Osteoblast (primary cell): ENCODE measurements around the gene BPIFB1. TPM values are rescaled to one million over a fixed set of nuclear protein-coding genes. Genes with fewer than 3 reads are reported as not detected.

ENCODE experiments used
- DNase-seq: peaks from one replicate; pipeline ENCODE4 v3.0.0; 2011; ENCODE audit warnings: low spot score, mixed read lengths; ENCODE audit not compliant: insufficient read length; ENCODE audit errors: missing footprints
- H2AFZ ChIP-seq: 2 replicates; pipeline ENCODE4 v1.6.0; 2011; ENCODE audit warnings: mild to moderate bottlenecking, low read length
- H3K27ac ChIP-seq: 2 replicates; pipeline ENCODE4 v1.5.1; 2011; ENCODE audit warnings: mild to moderate bottlenecking, low read depth, low read length, moderate library complexity
- H3K27me3 ChIP-seq: 2 replicates; pipeline ENCODE4 v1.6.0; 2012; ENCODE audit warnings: mild to moderate bottlenecking, control low read depth, inconsistent platforms, low read length, moderate library complexity; ENCODE audit not compliant: insufficient read depth
- H3K36me3 ChIP-seq: 2 replicates; pipeline ENCODE4 v1.5.1; 2011; ENCODE audit warnings: mild to moderate bottlenecking, low read length, control low read depth, moderate library complexity; ENCODE audit not compliant: insufficient read depth
- H3K4me1 ChIP-seq: 2 replicates; pipeline ENCODE4 v1.5.1; 2011; ENCODE audit warnings: mild to moderate bottlenecking, low read length, control low read depth, moderate library complexity; ENCODE audit not compliant: insufficient read depth
- H3K4me2 ChIP-seq: 2 replicates; pipeline ENCODE4 v1.6.0; 2011; ENCODE audit warnings: mild to moderate bottlenecking, low read length; ENCODE audit not compliant: insufficient read depth
- H3K4me3 ChIP-seq: fragments of 200-600 bp; sonication (generic); 3 replicates; pipeline ENCODE4 v1.5.1; 2012; ENCODE audit warnings: mild to moderate bottlenecking, low read length, inconsistent platforms; ENCODE audit not compliant: insufficient read depth
- H3K79me2 ChIP-seq: 2 replicates; pipeline ENCODE4 v1.6.0; 2012; ENCODE audit warnings: mild to moderate bottlenecking, low read length, control low read depth, inconsistent platforms; ENCODE audit not compliant: insufficient read depth
- H3K9me3 ChIP-seq: 2 replicates; pipeline ENCODE4 v1.5.1; 2011; ENCODE audit warnings: low read depth, low read length, control low read depth
- H4K20me1 ChIP-seq: 2 replicates; pipeline ENCODE4 v1.6.0; 2012; ENCODE audit warnings: mild to moderate bottlenecking, low read length, control low read depth; ENCODE audit not compliant: insufficient read depth
- total RNA-seq: library from RNA; depleted of rRNA; stranded (reverse); fragments of >200 nt; gene quantifications from 2 replicates; pipeline ENCODE4 v1.2.3, GENCODE V29; 2012
- TF ChIP-seq, protein P1 (sequence below): IDR thresholded peaks from 2 replicates; pipeline ENCODE4 v1.5.1; 2011; ENCODE audit warnings: mild to moderate bottlenecking, low read depth, low read length, moderate library complexity; ENCODE audit errors: extremely low read depth

The BPIFB1 gene
- total RNA-seq, 1 donor, result not detected

DNA sequence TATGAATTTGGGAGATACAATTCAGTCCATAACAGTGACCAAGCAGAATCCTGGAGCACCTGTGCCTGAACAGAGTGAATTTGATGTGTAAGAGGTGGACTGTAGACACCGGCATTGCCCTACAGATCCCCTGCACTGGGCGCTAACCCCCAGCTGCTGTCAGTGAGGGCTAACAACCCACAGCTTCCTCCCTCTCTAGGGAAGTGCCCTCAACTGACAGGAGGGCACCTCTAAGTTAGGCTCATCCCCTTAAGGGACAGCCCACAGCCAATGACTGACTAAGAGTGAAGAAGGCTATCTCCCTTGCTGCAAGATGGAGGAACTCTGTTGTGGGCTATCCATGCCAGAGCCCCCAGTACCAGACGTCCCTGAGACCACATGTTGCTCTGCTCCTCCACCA is 15.3 kb upstream of the BPIFB1 start:
- DNase-seq, result no peak
- TF ChIP-seq, protein P1, sequence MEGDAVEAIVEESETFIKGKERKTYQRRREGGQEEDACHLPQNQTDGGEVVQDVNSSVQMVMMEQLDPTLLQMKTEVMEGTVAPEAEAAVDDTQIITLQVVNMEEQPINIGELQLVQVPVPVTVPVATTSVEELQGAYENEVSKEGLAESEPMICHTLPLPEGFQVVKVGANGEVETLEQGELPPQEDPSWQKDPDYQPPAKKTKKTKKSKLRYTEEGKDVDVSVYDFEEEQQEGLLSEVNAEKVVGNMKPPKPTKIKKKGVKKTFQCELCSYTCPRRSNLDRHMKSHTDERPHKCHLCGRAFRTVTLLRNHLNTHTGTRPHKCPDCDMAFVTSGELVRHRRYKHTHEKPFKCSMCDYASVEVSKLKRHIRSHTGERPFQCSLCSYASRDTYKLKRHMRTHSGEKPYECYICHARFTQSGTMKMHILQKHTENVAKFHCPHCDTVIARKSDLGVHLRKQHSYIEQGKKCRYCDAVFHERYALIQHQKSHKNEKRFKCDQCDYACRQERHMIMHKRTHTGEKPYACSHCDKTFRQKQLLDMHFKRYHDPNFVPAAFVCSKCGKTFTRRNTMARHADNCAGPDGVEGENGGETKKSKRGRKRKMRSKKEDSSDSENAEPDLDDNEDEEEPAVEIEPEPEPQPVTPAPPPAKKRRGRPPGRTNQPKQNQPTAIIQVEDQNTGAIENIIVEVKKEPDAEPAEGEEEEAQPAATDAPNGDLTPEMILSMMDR, result no peak
- no peaks in the 10 kb centered on the region for H3K36me3 ChIP-seq
- no peaks in the 10 kb centered on the region for H3K9me3 ChIP-seq
- no peaks in the 10 kb centered on the region for H4K20me1 ChIP-seq
- H2AFZ ChIP-seq, result no peak overlapping the region
- H3K27ac ChIP-seq, result no peak overlapping the region
- H3K4me2 ChIP-seq, result no peak overlapping the region
- H3K4me3 ChIP-seq, result no peak overlapping the region
- H3K4me1 ChIP-seq, result no peaks in the 10 kb centered on the region
- H3K27me3 ChIP-seq, result peaks cover 12% of the 10 kb centered on the region
- H3K79me2 ChIP-seq, result no peaks in the 10 kb centered on the region

DNA sequence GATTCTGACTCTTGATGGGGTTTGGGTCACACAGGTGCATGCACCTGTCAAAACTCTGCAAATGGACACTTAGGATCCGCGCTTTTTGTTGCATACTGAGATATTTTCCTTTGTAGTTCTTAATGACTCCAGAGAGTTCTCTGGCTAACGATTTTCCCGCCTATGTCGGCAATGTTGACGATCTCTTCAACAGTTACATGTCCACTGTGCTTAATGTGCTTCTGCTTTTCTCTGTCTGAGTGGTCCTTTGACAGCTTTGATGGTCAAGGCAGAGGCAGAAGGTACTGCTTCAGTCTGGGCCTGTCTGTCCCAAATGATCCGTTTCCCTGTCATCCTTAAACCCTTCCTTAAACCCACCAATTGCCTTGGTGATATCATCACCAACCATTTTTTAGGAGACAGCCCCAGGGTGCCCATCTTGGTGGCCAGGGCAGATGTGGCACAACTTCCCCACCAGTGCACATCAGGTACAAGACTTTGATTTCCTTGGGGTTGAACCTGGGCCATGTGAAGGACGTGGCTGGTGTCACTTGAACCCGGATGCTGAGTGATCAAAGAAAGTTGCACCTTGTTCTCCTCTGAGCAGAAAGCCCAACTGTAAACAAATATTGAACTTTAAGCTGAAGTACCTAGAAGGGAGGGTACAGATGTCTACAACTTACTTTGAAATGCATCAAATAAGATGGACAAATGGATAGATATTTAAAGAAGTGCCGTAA is 10.7 kb upstream of the BPIFB1 start:
- Histone ChIP-seq H3K4me1 (no peaks in the 10 kb centered on the region), H2AFZ (no peak overlapping the region), H3K27ac (no peak overlapping the region), H3K36me3 (no peaks in the 10 kb centered on the region), H3K27me3 (peaks cover 17% of the 10 kb centered on the region), H3K4me3 (no peak overlapping the region), H4K20me1 (no peaks in the 10 kb centered on the region), H3K79me2 (no peaks in the 10 kb centered on the region), H3K4me2 (no peak overlapping the region), H3K9me3 (no peaks in the 10 kb centered on the region)
- DNase-seq, result no peak
- TF ChIP-seq, protein P1, result no peak

DNA sequence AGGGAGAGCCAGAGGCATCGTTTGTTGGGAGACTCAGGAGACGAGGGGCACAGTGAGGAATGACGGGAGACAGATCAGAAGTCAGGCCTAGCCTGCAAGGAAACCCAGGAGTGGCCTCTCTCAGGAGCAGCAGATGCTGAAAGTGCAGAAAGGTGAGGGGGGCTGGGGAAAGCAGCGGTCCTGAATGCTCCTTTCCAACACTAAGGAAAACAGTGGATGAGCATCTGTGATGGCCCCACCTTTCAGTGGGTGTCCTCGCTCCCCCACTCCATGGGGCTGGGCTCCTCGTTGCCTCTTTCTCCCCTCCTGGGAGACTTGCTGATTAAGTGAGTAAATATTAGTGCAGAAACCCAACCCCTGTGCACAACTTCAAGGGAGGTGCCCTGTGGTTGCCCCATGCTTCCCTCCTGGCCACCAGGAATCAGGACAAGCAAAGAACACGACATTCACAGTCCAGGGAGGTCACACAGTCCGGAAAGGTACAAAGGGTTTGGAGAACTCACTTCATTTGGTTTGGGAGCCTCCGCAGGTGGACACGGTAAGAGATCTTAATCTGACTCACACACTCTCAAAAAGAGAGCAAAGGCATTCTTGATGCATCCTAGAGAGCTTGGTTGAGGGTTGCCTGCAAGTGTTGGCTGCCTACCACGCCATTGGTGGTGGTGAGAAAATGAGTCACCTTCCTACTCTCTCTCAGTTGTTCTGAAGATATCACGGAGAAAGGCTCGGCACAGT is 9.7 kb upstream of the BPIFB1 start:
- Histone ChIP-seq H3K79me2 (no peaks in the 10 kb centered on the region), H3K9me3 (no peaks in the 10 kb centered on the region), H2AFZ (no peak overlapping the region), H3K27ac (no peak overlapping the region), H3K27me3 (peaks cover 27% of the 10 kb centered on the region), H3K36me3 (no peaks in the 10 kb centered on the region), H4K20me1 (no peaks in the 10 kb centered on the region), H3K4me2 (no peak overlapping the region), H3K4me1 (no peaks in the 10 kb centered on the region), H3K4me3 (no peak overlapping the region)
- DNase-seq, result no peak
- TF ChIP-seq, protein P1, result no peak

DNA sequence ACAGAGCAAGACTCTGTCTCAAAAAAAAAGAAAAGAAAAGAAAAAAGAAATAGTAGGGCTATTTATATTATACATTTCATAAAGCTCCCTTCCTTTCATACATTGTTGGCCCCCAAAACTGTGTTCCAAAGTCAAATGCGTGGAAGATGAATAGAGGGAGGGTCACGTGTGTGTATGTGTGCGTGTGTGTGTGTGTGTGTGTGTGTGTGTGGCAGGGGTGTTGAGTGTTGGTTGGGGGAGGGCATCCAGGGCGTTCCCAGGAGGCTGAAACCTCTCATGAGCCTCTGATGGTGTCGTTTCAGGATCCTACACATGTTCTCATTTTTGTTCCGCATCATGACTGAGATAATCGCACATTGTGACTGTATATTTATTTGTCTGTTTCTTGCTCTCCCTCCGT is 7.8 kb upstream of the BPIFB1 start:
- Histone ChIP-seq H3K79me2 (no peaks in the 10 kb centered on the region), H3K4me3 (no peak overlapping the region), H3K27me3 (peaks cover 41% of the 10 kb centered on the region), H3K9me3 (no peaks in the 10 kb centered on the region), H4K20me1 (no peaks in the 10 kb centered on the region), H3K36me3 (no peaks in the 10 kb centered on the region), H2AFZ (no peak overlapping the region), H3K27ac (no peak overlapping the region), H3K4me1 (no peaks in the 10 kb centered on the region), H3K4me2 (no peak overlapping the region)
- DNase-seq, result no peak
- TF ChIP-seq, protein P1, result no peak
